ENCODE data around the gene C7orf33.
"Not testable (repeated sequence)": the region's sequence is repeated elsewhere in the genome, so short reads cannot be mapped to it uniquely, and the experiment has no call there.

The C7orf33 gene

GRCh38 chr7:148581624-148582023, 8.9 kb upstream of the C7orf33 start:
- DNase-seq: no peak

- no peak for DNase-seq
Observed at GRCh38 chr7:148584154-148584827, 6.3 kb upstream of the C7orf33 start.

GRCh38 chr7:148585399-148585798, 5.2 kb upstream of the C7orf33 start:
- DNase-seq: no peak

DNA sequence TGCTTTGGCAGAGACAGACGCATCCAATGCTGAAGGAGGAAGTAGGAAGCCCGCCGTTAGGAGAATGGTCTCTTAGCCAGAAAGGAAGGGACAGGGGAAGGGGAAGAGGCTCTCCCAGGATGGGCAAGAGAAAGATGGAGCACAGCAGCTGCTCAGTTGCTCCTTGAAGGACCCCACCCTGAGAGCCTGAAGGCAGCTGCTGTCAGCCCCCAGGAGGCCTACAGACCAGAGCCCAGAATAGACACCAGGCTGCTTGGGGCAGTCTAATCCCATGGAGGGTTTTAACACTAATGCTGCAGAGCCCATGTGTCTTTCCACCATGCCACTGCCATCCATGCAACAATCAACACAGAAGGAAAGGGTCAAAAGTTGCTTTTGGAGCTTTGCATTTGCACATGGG, 3.5 kb upstream of the C7orf33 start:
- no peak for DNase-seq

DNA sequence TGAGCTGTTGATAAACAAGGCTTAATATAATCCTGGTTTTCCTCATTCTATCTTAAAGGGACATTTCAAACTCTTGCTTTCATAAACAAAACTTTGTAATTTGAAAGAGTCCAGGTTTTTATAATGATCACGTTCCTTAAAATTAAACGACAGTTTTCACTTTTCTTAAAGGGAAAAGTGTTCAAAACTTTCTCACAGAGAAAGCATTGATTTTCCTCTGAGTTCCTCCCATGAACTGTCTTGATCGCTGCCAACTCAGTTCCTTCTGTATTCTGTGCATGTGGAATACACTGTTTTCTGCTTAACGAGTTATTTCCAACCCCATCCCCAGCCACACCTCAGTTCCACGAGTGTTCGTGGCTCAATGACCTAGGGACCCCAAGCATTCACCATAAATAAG, 2.4 kb upstream of the C7orf33 start:
- no peak for DNase-seq

GRCh38 chr7:148588670-148589131, 1.9 kb upstream of the C7orf33 start:
- no peak for DNase-seq

GRCh38 chr7:148589640-148590039, 926 bp upstream of the C7orf33 start:
- DNase-seq: no peak

- not testable (repeated sequence) for DNase-seq
Observed at GRCh38 chr7:148596354-148596753, 5.8 kb downstream of the C7orf33 start.

GRCh38 chr7:148598351-148598750, 7.8 kb downstream of the C7orf33 start:
- DNase-seq: no peak

- no peak for DNase-seq
Observed at GRCh38 chr7:148605350-148605749, 14.8 kb downstream of the C7orf33 start.

GRCh38 chr7:148607151-148607661, 16.6 kb downstream of the C7orf33 start:
- no peak for DNase-seq

DNA sequence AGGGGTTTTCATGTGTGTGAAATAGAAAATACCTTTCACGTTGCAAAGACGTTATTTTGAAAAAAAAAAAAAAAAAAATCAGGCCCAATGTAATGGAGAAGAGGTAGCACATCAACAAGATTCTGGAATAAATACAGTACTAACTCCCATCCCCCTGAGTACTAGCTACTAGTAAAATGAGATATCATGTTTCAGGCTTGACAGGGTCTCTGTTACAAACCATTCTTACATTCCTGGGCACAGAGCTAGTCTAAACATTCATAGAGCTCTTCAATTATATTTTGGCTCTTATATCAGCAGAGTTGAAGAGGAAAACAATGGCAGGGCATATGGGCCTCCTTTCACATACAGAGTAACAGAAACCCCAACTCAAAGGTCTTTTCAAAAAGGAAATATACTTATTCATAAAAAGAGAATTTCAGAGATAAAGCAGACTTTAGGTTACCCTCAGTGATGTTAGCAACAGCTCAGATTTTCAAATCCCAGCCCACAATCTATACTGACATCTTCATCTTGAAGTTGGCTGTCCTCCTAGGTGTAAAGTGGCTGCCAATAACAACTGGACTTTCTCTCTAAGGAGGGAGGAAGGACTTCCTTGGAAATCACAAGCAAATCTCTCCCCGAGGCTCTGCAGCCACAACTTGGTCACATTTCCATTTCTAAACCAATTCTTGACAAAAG, 18.6 kb downstream of the C7orf33 start:
- DNase-seq: no peak

- no peak for DNase-seq
Observed at GRCh38 chr7:148611692-148612091, 21.1 kb downstream of the C7orf33 start.

- DNase-seq: no peak
Observed at GRCh38 chr7:148615085-148615730, 24.6 kb downstream of the C7orf33 start.

DNA sequence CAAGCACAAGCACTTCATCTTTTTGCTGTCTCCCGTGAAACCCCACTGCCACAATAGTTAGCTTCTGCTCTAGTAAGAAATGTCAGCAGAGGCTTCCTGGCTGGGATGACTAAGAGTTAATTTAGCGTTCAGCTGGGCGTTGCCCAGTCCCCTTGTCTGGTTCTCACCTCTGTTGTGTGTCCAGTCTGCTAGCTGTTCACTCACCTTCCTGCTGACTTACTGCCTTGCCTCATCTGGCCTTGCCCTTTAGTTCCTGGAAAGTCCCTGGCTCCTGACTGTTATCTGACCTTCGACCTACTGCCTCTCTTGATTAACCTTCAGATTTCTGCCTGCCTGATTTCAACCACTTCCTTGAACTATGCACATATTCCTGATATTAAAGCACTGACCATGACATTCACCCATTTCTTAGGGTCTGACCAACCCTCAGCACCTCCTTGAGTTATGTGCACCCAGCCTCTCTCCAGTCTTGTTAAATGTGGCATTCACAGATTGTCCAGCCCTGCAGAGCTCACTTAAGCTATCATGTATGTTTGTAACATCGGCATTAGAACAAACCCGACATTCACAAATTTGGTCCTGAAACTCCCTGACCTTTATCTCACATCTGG, 30.3 kb downstream of the C7orf33 start:
- no peak for DNase-seq

DNA sequence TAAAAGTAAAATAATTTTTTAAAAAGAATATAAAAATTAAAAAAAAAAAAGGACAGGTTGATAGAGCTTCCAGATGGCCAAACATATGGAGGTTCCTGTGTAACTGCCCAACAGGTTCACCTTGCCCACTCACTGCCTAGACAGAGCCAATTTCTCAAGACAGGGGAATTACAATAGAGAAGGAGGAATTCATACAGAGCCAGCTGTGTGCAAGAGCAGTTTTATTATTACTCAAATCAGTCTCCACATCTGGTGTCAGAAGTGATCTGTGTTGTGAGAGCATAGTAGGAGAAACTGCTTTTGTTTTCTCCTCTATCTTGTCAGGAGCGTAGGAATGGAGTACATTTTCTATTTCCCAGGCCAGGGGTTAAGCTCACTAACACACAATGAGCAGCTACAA, 31.0 kb downstream of the C7orf33 start:
- DNase-seq: no peak

GRCh38 chr7:148622887-148623585, 32.5 kb downstream of the C7orf33 start:
- peak; percentile 42 to 79 for DNase-seq

DNA sequence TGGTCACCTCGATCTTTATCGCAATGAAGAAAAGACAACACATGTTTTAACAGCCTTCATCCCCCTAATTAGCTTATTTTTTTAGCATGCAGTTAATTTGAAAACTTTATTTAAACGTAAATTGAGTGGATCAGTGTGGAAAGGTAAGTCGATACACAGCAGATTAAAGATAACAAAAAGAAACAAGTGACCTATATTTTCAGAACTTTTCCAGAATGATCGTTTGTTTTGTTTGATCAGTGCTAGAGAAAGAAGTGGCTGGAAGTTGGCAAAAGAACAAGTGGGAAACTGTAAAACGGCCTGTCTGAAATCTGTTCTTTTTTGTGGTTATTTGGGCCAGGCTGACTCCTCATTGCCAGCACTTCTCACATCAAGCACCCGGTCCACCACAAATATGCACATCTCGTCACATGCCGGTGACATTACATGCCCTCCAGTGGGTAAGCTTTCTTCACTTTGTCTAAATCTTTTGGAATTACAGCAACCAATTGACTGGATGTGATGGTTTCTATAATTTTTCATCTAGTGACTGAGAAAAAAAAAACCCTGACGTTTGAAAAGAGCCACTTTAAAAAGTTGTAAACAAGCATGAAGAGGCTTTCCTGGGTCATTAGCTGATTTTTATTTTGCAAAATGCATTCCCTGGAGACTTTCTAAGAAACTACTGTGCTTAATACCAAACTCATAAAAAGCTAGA, 33.2 kb downstream of the C7orf33 start:
- no peak for DNase-seq

DNA sequence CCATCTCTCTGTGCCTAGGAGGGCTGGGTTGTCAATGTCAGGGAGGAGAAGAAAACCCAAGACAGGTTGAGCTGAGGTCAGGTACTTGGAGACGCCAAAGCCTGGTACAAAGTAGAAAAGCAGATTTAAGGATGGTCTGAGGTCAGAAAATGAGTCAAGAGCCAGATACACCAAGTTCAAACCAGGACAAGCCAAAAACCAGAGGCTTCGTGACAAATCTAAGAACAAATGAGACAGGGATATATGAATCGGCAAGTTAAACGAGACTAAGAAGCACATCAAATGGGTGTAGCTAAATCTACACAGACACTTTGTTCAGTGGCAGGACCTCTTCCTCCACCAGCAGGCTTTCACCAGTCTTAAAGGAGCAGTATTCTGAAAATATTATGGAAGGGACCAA, 34.2 kb downstream of the C7orf33 start:
- no peak for DNase-seq

DNA sequence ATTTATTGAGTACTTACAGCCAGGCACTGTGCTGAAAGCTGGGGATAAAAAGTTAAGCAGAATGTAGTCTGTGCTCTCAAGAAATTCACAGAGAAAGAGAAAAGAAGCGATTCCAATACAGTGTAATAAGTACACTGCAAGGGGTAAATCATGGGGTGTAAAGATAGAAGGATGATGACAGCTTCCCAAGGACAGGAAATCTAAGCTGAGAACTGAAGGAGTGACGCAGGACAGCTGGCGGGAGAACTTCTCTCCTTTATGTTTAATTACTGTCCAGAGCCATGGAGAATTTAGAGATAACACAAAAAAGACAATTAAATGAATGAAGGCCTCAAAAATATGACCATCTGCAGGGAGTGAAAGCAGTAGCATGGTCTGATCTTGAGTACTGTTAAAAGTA, 34.8 kb downstream of the C7orf33 start:
- peak in 1 of 2 experiments; percentile 8 for DNase-seq

- DNase-seq: no peak
Observed at GRCh38 chr7:148626828-148627227, 36.3 kb downstream of the C7orf33 start.

- DNase-seq: no peak
Observed at GRCh38 chr7:148628011-148628410, 37.4 kb downstream of the C7orf33 start.

All from NCI-H2081 (cell line).